Activated T-helper 1 cell treated with anti-CD3 and anti-CD28 coated beads, Interleukin-12 subunit alpha, Interleukin-12 subunit beta, Interleukin-2, Interleukin-4 antibody, amounts not matched to agents 30 ng/mL and 10 ng/mL and 1 ng/mL, durations not matched to agents 14 hours and 24 hours and 36 hours (primary cell): ENCODE results near the gene GAS2L1. TPM values are rescaled to one million over a fixed set of nuclear protein-coding genes. Genes with fewer than 3 reads are reported as not detected.

Source experiments
- DNase-seq: peaks from one replicate; pipeline ENCODE4 v3.0.0; 2021; ENCODE audit warnings: low spot score
- H3K27ac Mint-ChIP-seq: one replicate; pipeline ENCODE4 v1.8.0; 2021; ENCODE audit warnings: mild to moderate bottlenecking, mixed read lengths
- H3K27me3 Mint-ChIP-seq: one replicate; pipeline ENCODE4 v1.8.0; 2022; ENCODE audit warnings: mild to moderate bottlenecking, moderate library complexity, mixed read lengths; ENCODE audit not compliant: insufficient read depth
- H3K36me3 Mint-ChIP-seq: one replicate; pipeline ENCODE4 v1.8.0; 2021; ENCODE audit warnings: low read depth, mixed read lengths
- H3K4me1 Mint-ChIP-seq: one replicate; pipeline ENCODE4 v1.8.0; 2021; ENCODE audit warnings: low read depth, mixed read lengths
- H3K4me3 Mint-ChIP-seq: one replicate; pipeline ENCODE4 v1.8.0; 2021; ENCODE audit warnings: mild to moderate bottlenecking, moderate library complexity, mixed read lengths
- H3K9me3 Mint-ChIP-seq: one replicate; pipeline ENCODE4 v1.8.0; 2021; ENCODE audit warnings: mixed read lengths
- intact Hi-C: fragments of 100-400 bp; cut with micrococcal nuclease; formaldehyde crosslinking; loops from one replicate; pipeline ENCODE4 v1.15.1; 2024
- total RNA-seq: library from RNA; stranded (reverse); gene quantifications from 2 replicates; pipeline ENCODE4 v1.2.3, GENCODE V29; 2022

Gene GAS2L1
- total RNA-seq, 1 donor from 2014 or later: 2.6 TPM

DNA sequence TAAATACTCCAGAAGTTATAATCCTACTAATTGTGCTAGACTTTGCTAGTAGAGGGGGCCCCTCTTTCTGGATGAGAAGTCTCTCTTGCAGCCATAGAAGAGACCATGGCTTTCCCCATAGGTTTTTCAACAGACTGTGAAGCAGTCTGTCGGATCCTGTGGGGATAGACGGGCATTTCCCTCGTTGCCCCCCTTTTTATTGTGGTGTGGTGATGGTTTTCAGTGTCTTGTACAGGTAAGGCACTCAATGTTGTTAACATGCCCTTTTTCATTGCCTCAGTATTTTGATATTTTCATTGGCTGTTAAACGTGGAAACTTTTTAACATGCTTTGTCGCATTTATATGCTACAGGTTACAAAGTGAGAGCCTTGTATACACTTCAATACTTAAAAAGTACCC lies 16.4 kb upstream of the GAS2L1 start:
- Mint-ChIP-seq H3K36me3 (peaks cover 70% of the 10 kb centered on the region), H3K27ac (no peak overlapping the region), H3K27me3 (no peaks in the 10 kb centered on the region), H3K9me3 (no peaks in the 10 kb centered on the region), H3K4me1 (peaks cover 6% of the 10 kb centered on the region), H3K4me3 (no peak overlapping the region)
- DNase-seq: no peak
- intact Hi-C loops: loop anchor here (2.0 kb wide), 1 partner anchor 13 kb away; no protein-coding TSS in a partner anchor

DNA sequence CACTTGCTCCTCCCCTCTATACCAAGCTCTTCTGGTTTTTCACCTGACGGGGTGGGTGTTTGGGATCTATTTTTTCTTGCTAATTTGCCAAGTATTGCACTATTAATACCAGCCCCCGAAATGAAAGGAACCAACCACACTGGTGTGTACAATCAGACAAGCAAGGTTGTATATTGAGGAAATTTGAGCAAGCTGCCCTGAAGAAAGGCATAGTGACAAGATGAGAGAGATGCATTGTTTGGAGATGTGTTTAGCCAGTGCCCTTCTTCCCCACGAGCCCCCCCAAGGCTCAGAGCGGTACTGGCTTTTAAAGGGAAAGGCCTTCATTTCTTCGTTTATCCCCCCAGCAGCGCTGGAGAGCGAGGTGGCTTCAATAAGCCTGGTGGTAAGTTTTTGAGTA lies 15.2 kb upstream of the GAS2L1 start:
- H3K4me3 Mint-ChIP-seq: no peak overlapping the region
- H3K4me1 Mint-ChIP-seq: peaks cover 6% of the 10 kb centered on the region
- H3K36me3 Mint-ChIP-seq: peaks cover 75% of the 10 kb centered on the region
- DNase-seq: no peak
- intact Hi-C loops: loop anchor here (2.0 kb wide), 1 partner anchor 14 kb away; no protein-coding TSS in a partner anchor
- H3K27me3 Mint-ChIP-seq: no peaks in the 10 kb centered on the region
- no peak overlapping the region for H3K27ac Mint-ChIP-seq
- no peaks in the 10 kb centered on the region for H3K9me3 Mint-ChIP-seq

DNA sequence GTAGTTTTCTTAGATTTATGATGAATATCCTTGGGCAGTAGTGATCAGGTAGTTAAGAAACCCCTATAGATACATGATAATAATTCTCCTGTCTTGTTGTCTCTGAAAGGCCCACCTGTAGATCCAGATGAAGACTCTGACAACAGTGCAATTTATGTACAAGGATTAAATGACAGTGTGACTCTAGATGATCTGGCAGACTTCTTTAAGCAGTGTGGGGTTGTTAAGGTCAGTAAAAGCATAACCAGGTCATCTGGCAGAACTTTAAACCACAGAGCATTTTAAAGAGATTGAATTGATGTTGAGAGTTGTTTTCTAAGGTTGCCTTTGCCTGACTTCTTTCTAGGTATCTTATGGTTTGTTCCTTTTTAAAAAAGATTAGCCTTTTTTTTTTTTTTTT lies 14.1 kb upstream of the GAS2L1 start:
- Mint-ChIP-seq H3K9me3 (no peaks in the 10 kb centered on the region), H3K27ac (no peak overlapping the region), H3K4me1 (peaks cover 6% of the 10 kb centered on the region), H3K4me3 (no peak overlapping the region), H3K36me3 (peaks cover 72% of the 10 kb centered on the region), H3K27me3 (no peaks in the 10 kb centered on the region)
- DNase-seq: no peak
- intact Hi-C loops: no loop called here

DNA sequence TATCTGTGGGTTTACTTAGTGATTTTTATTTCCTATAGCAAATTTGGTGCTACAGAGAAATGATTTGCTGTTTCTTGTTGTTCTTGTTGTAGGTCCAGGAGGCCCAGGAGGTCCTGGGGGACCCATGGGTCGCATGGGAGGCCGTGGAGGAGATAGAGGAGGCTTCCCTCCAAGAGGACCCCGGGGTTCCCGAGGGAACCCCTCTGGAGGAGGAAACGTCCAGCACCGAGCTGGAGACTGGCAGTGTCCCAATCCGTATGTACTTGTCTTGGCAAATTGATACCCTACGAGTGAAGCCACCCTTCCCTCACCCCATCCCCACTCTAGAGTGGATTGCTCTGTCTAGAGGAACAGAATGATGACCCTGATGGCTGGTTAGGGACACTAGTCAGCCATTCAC lies 7.8 kb upstream of the GAS2L1 start:
- peaks cover 8% of the 10 kb centered on the region for H3K4me1 Mint-ChIP-seq
- intact Hi-C loops: no loop called here
- H3K9me3 Mint-ChIP-seq: no peaks in the 10 kb centered on the region
- no peak overlapping the region for H3K4me3 Mint-ChIP-seq
- peaks cover 56% of the 10 kb centered on the region for H3K36me3 Mint-ChIP-seq
- no peak for DNase-seq
- H3K27me3 Mint-ChIP-seq: no peaks in the 10 kb centered on the region
- peak overlapping the region; percentile 48 for H3K27ac Mint-ChIP-seq

DNA sequence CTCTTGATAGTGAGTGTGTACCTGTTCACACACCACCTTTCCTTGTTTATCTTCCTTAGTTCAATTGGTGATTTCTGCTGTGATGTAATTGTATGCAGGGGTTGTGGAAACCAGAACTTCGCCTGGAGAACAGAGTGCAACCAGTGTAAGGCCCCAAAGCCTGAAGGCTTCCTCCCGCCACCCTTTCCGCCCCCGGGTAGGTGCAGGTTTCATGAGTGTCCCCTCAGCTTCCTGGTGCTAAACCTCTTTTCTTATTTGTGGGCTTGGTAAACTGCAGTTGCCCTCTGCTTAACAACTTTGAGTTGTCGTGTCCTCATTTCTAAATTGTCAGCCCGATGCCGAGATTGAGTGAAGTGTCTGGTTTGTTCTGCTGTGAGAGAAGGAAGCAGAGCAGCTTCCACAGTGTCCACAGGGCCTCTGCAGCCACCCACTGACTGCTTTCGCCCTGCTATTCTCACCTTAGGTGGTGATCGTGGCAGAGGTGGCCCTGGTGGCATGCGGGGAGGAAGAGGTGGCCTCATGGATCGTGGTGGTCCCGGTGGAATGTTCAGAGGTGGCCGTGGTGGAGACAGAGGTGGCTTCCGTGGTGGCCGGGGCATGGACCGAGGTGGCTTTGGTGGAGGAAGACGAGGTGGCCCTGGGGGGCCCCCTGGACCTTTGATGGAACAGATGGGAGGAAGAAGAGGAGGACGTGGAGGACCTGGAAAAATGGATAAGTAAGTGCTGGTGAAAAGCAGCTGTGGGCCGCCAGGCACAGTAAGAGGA lies 7.1 kb upstream of the GAS2L1 start:
- Mint-ChIP-seq H3K36me3 (peaks cover 51% of the 10 kb centered on the region), H3K4me3 (no peak overlapping the region), H3K9me3 (no peaks in the 10 kb centered on the region), H3K4me1 (peaks cover 8% of the 10 kb centered on the region), H3K27me3 (no peaks in the 10 kb centered on the region), H3K27ac (no peak overlapping the region)
- intact Hi-C loops: no loop called here
- DNase-seq: no peak

DNA sequence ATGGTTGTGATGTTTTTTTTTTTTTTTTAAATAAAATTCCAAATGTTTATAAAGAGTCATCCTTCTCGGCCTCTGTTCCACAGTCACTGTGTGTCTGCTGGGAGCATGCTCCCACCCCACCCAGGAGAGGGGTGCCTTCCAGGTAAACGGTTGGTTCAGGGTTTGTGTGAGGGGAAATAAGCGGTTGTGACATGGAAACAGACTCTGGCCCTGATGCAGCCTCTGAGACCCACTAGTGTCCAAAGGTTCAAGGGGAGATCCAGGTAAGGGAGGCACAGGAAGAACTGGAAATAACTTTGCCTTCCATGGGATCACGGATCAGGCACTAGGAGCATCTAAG lies 6.0 kb upstream of the GAS2L1 start:
- no peak for DNase-seq
- no peaks in the 10 kb centered on the region for H3K27me3 Mint-ChIP-seq
- peaks cover 8% of the 10 kb centered on the region for H3K4me1 Mint-ChIP-seq
- H3K27ac Mint-ChIP-seq: no peak overlapping the region
- intact Hi-C loops: no loop called here
- H3K9me3 Mint-ChIP-seq: no peaks in the 10 kb centered on the region
- H3K36me3 Mint-ChIP-seq: peaks cover 43% of the 10 kb centered on the region
- no peak overlapping the region for H3K4me3 Mint-ChIP-seq

DNA sequence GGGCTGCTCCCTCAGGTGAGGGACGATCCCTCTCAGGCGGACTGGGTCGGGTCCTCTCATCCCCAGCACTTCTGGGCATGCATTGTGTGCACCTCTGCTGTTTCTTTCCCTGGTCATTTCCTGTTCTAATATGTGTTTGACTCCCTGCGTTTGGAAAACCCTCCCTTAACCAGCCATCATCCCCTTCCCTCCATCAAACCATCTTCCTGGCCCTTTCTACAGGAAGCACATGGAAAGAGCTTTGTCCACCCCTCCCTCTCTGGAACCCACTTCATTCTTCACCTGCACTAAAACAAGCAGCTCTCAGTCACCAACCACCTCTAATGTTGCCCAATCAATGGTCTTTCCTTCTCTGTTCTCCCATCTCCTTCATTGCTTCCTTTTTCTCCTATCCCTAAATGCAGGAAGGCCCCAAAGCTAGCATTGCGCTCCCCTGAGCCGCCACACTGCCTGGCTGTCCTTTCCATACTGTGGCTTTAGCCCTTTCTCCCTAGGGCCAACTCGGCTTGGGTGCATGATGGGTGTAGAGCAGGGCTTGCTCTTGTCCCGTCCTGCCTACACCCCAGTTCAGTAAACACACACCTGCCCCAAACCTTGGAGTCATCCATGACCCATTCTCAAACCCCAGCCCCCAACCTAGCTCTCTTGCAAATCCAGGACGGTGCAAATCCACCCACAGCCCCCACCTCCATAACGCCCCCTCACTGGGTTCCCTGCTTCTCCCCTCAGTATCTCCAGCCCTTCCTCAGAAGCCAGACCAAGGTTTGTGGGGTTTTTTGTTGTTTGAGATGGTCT lies 5.4 kb upstream of the GAS2L1 start:
- peak overlapping the region; percentile 36 for H3K27ac Mint-ChIP-seq
- DNase-seq: no peak
- H3K36me3 Mint-ChIP-seq: peaks cover 38% of the 10 kb centered on the region
- H3K4me1 Mint-ChIP-seq: peaks cover 8% of the 10 kb centered on the region
- intact Hi-C loops: no loop called here
- no peak overlapping the region for H3K4me3 Mint-ChIP-seq
- H3K27me3 Mint-ChIP-seq: no peaks in the 10 kb centered on the region
- no peaks in the 10 kb centered on the region for H3K9me3 Mint-ChIP-seq

DNA sequence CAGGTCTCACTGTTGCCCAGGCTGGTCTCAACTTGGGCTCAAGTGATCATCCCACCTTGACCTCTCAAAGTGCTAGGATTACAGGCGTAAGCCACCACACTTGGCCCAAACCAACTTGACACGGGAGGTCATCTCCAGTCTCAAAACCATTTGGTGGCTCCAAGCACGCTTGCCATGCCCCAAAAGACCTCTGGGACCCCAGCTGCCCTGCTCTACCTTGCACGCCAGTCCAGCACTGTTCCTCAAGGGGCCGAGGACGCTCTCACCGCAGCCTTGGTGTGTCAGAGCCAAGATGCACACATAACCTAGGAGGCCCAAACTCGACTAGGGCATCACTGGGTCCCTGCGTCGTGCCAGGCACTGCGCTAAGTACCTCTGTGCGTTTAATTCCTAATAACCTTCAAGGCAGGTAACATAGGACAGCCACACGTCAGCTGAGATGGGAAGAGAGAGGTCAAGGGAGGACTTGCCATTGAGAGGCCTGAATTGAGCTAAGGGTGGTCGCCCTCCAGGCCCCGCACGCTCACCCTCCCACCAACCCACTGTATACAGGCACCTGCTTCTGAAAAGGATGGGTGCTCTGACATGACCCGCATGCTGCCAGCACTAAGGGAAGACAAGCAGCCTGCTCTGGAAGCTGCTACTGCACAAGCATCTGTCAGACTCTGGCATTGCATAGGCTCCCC lies 4.6 kb upstream of the GAS2L1 start:
- Mint-ChIP-seq H3K27me3 (peaks cover 2% of the 10 kb centered on the region), H3K9me3 (no peaks in the 10 kb centered on the region), H3K4me1 (peaks cover 8% of the 10 kb centered on the region), H3K4me3 (no peak overlapping the region), H3K36me3 (peaks cover 34% of the 10 kb centered on the region), H3K27ac (no peak overlapping the region)
- no peak for DNase-seq
- intact Hi-C loops: no loop called here

DNA sequence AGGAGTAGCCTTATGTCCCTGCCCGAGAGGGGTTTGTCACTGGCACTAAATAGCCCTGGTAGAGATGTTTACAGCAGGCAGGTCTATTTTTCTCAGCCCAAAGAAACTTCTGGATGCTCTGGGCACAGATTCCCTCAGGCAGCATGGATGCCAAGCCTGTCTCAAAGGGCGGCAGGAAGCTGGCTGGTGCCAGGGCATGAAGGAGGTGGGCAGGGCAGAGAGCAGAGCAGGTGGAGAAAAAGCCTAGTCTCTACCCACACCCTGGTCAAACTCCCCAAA lies 4.1 kb upstream of the GAS2L1 start:
- intact Hi-C loops: no loop called here
- H3K9me3 Mint-ChIP-seq: no peaks in the 10 kb centered on the region
- peaks cover 30% of the 10 kb centered on the region for H3K36me3 Mint-ChIP-seq
- peaks cover 8% of the 10 kb centered on the region for H3K4me1 Mint-ChIP-seq
- no peak overlapping the region for H3K27ac Mint-ChIP-seq
- H3K27me3 Mint-ChIP-seq: peaks cover 2% of the 10 kb centered on the region
- DNase-seq: no peak
- no peak overlapping the region for H3K4me3 Mint-ChIP-seq

DNA sequence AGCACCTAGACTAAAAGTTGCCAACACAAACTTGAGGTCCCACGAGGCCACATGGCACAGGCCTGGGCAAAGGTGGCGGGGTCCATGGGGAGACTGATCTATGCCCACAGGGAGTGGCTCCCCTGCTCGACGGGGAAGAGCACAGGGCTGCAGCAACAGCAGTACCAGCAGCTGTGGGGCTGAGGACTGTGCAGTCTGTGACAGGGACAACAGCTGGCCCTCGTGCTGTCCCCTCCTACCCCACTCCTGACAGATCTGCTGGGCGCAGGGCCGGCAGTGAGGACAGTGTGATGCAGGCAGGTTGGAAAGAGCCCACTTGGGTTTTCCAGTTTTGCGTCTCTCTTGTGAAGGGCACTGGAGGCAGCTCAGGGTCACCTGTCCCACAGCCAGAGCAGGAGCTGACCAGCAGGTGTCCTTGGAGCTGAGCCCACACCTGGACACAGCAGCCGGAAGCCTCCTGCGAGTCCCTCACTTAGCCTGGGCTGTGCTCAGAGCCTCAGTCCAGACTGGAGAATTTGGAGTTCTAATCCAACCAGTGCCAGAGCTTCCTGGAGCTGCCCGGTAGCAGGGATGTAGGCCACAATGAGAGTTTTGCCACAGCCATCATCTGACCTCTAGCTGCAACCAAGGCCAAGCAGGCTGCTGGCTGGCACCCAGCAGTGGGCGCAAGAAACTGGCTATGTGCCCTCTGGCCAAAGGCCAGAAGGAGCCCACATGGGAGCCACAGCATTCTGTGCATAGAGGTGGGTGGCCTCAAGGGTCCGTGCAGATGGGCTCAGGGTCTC lies 3.6 kb upstream of the GAS2L1 start:
- H3K27ac Mint-ChIP-seq: no peak overlapping the region
- H3K27me3 Mint-ChIP-seq: peaks cover 2% of the 10 kb centered on the region
- no peak overlapping the region for H3K4me3 Mint-ChIP-seq
- peaks cover 25% of the 10 kb centered on the region for H3K36me3 Mint-ChIP-seq
- DNase-seq: no peak
- no peaks in the 10 kb centered on the region for H3K9me3 Mint-ChIP-seq
- intact Hi-C loops: no loop called here
- H3K4me1 Mint-ChIP-seq: peaks cover 8% of the 10 kb centered on the region

DNA sequence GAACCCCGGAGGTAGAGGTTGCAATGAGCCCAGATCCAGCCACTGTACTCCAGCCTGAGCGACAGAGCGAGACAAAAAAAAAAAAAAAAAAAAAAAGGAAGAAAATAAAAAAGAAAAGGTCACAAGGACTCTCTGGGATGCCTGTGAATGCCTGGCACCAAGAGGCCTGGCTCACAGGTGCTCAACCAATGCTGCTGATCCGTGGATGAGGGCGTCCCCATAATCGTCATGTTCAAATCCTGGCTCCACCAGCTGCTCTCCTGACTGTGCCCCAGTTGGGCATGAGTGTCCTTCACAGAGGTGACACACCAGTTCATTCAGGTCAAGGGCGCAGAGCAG lies 645 bp upstream of the GAS2L1 start:
- Mint-ChIP-seq H3K36me3 (peaks cover 7% of the 10 kb centered on the region), H3K4me1 (no peaks in the 10 kb centered on the region), H3K4me3 (peak overlapping the region; percentile 72), H3K9me3 (no peaks in the 10 kb centered on the region), H3K27ac (no peak overlapping the region), H3K27me3 (peaks cover 2% of the 10 kb centered on the region)
- DNase-seq: no peak
- intact Hi-C loops: loop anchor here (2.0 to 5.0 kb wide), 2 partner anchors 35 to 81 kb away; partner anchors contain the start of gene AP1B1

DNA sequence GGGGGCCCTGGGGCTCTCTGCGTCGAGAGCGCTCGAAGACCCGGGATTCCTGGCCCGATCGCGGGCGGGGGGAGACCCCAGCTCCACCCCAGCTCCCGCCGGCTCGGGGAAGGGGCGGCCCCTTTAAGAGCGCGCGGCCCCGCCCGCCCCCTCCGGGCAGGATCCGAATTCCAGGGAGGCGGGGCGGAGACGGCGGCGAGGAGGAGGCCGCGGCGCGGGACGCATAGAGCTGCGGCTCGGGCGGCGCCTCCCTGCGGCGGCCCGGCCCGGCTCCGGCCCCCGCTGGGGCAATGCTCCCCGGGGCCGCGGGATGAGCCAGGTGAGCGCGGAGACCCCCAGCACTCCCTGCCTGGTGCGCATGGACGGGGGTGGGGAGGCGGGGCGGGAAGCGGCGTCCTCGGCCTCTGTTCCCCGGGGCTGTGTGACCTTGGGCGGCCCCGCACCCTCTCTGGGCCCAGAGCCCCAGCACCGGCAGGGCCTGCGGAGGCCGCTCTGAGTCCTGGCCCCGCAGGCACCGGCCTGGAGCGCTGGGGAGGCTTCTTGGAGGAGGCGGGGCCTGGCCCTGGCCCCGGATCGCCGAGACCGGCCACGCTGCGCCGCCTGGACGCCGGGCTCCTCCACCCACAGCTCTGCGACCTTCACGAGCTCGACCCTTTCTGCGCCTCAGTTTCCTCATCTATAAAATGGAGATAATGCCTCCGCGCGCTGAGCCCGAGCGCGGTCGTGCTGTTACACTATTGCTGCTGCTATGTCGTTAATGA lies 565 bp downstream of the GAS2L1 start:
- H3K9me3 Mint-ChIP-seq: no peaks in the 10 kb centered on the region
- intact Hi-C loops: loop anchor here (2.0 to 5.0 kb wide), 2 partner anchors 36 to 80 kb away; partner anchors contain the start of gene AP1B1
- H3K4me1 Mint-ChIP-seq: no peaks in the 10 kb centered on the region
- peak overlapping the region; percentile 58 for H3K27ac Mint-ChIP-seq
- H3K27me3 Mint-ChIP-seq: peaks cover 5% of the 10 kb centered on the region
- DNase-seq: peak; percentile 39
- no peaks in the 10 kb centered on the region for H3K36me3 Mint-ChIP-seq
- H3K4me3 Mint-ChIP-seq: peak overlapping the region; percentile 81
